Peyer's patch (tissue), 4 donors: ENCODE results near the gene MYBPC1.

Experiments used
- CTCF ChIP-seq, 6 experiments: fragments of 450-650 bp in 4 of 6; fragments of 200-600 bp in 2 of 6; sonication (generic) in 1 of 6; IDR thresholded peaks; one replicate each; pipeline ENCODE4 v1.5.1; 2017 to 2019; ENCODE audit warnings: antibody characterized with exemption in 6 of 6, mild to moderate bottlenecking in 3 of 6, moderate library complexity in 1 of 6
- POLR2A ChIP-seq, 2 donors: fragments of 450-650 bp; IDR thresholded peaks; one replicate each; pipeline ENCODE4 v1.5.1; 2017; ENCODE audit warnings: antibody characterized with exemption in 2 of 2, mild to moderate bottlenecking in 2 of 2, moderate library complexity in 2 of 2

- TF ChIP-seq CTCF (IDR thresholded peaks at IDR 0.05) (no peak), POLR2A (IDR thresholded peaks at IDR 0.05) (no peak)
Observed at GRCh38 chr12:101573743-101574142, 21.0 kb upstream of the MYBPC1 start.
